Stomach (tissue), 9 donors: ENCODE results near the gene TM4SF4. TPM values are rescaled to one million over a fixed set of nuclear protein-coding genes. Genes with fewer than 3 reads are reported as not detected.

Source experiments
- DNase-seq, 2 donors: peaks; one replicate each; pipeline versions ENCODE4 v3.0.0 to v3.0.0-alpha.2; 2013 to 2019
- H3K27ac ChIP-seq, 5 donors: fragments of 200-600 bp in 4 of 5; sonication (generic) in 4 of 5; one replicate each; pipeline ENCODE4 v1.5.1; 2013 to 2019; ENCODE audit warnings: mild to moderate bottlenecking in 1 of 5, moderate library complexity in 1 of 5
- H3K27me3 ChIP-seq, 3 donors: fragments of 200-600 bp; sonication (generic); one replicate each; pipeline ENCODE4 v1.5.1; 2017 to 2019; ENCODE audit warnings: mixed run types in 1 of 3
- H3K36me3 ChIP-seq, 4 donors: fragments of 200-600 bp; sonication (generic); 1 replicate in 3 of 4; 2 replicates in 1 of 4; pipeline ENCODE4 v1.5.1; 2016 to 2019
- H3K4me1 ChIP-seq, 4 donors: fragments of 200-600 bp; sonication (generic); one replicate each; pipeline ENCODE4 v1.5.1; 2016 to 2019
- H3K4me3 ChIP-seq, 4 donors: fragments of 200-600 bp; sonication (generic) in 3 of 4; one replicate each; pipeline ENCODE4 v1.5.1; 2016 to 2019; ENCODE audit warnings: mild to moderate bottlenecking in 1 of 4
- H3K9me3 ChIP-seq, 4 donors: fragments of 200-600 bp; sonication (generic); one replicate each; pipeline ENCODE4 v1.5.1; 2016 to 2019
- EP300 ChIP-seq: sonication (generic); formaldehyde crosslinking; IDR thresholded peaks from one replicate; pipeline ENCODE4 v1.6.1; 2017; ENCODE audit warnings: antibody characterized with exemption
- POLR2A ChIP-seq, 4 donors: fragments of 450-650 bp; IDR thresholded peaks; one replicate each; pipeline ENCODE4 v1.6.1; 2016; ENCODE audit warnings: antibody characterized with exemption in 4 of 4, control low read depth in 2 of 4, mild to moderate bottlenecking in 1 of 4, moderate library complexity in 1 of 4
- POLR2AphosphoS5 ChIP-seq, 3 donors: sonication (generic); formaldehyde crosslinking; IDR thresholded peaks; one replicate each; pipeline ENCODE4 v1.6.1; 2016; ENCODE audit warnings: antibody characterized with exemption in 3 of 3
- WGBS, 5 donors: extraction: QIAGEN DNeasy Blood & Tissue Kit in 3 of 5; methylation state at CpG; one replicate each; pipeline versions ENCODE4 v1.1.5 to v1.1.7; 2013 to 2018; 5-methylcytosine and 5-hydroxymethylcytosine counted together
- intact Hi-C: fragments of 100-400 bp; cut with DNase I; formaldehyde crosslinking; loops from one replicate; pipeline ENCODE4 v1.15.1; 2023; ENCODE audit warnings: low total_unique reads
- polyA plus RNA-seq, 3 donors: library from polyadenylated mRNA; stranded (reverse); fragments of 200-250 nt; gene quantifications; one replicate each; pipeline ENCODE4 v1.2.3, GENCODE V29; 2013
- total RNA-seq, 5 donors: library from RNA; depleted of rRNA; stranded (reverse); fragments of >200 nt; gene quantifications; one replicate each; pipeline versions ENCODE4 v1.1.0 to v1.2.3, GENCODE V29; 2014 to 2016
- TF ChIP-seq, protein P1 (sequence below), 7 experiments: fragments of 450-650 bp in 4 of 7; fragments of 200-600 bp in 3 of 7; sonication (generic) in 3 of 7; IDR thresholded peaks; one replicate each; pipeline ENCODE4 v1.5.1; 2016 to 2019; ENCODE audit warnings: antibody characterized with exemption in 7 of 7, control low read depth in 2 of 7, mild to moderate bottlenecking in 1 of 7
- donor health status: healthy with polysubstance abuse.
- donor health status: Bipolar disorder and iron deficiency.
- donor health status: healthy.

TM4SF4 gene
- total and polyA plus RNA-seq, 8 donors = 1.4 to 40.8 (median 9.9) TPM; not detected in 1

DNA sequence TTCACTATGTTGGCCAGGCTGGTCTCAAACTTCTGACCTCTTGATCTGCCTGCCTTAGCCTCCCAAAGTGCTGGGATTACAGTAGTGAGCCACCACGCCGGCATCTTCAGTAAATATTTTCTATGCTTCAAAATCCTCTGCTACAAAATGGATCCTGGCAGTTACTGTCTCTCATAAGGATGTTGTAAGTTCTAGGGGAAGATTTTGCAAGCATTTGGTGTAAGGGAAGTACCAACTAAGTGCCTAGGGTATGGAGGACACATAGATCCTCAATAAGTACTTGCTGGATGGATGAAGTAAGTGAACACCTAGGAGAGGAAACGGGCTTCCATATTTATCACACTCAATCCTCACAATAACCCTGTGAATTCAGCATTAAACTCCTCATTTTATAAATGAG is 6.6 kb downstream of the TM4SF4 start:
- Histone ChIP-seq H3K36me3 (no peaks in the 10 kb centered on the region), H3K27ac (no peak overlapping the region), H3K27me3 (no peaks in the 10 kb centered on the region), H3K9me3 (no peaks in the 10 kb centered on the region), H3K4me1 (peaks cover 8 to 24% (median 16%) of the 10 kb centered on the region in 4 donors), H3K4me3 (no peak overlapping the region)
- TF ChIP-seq, protein P1, sequence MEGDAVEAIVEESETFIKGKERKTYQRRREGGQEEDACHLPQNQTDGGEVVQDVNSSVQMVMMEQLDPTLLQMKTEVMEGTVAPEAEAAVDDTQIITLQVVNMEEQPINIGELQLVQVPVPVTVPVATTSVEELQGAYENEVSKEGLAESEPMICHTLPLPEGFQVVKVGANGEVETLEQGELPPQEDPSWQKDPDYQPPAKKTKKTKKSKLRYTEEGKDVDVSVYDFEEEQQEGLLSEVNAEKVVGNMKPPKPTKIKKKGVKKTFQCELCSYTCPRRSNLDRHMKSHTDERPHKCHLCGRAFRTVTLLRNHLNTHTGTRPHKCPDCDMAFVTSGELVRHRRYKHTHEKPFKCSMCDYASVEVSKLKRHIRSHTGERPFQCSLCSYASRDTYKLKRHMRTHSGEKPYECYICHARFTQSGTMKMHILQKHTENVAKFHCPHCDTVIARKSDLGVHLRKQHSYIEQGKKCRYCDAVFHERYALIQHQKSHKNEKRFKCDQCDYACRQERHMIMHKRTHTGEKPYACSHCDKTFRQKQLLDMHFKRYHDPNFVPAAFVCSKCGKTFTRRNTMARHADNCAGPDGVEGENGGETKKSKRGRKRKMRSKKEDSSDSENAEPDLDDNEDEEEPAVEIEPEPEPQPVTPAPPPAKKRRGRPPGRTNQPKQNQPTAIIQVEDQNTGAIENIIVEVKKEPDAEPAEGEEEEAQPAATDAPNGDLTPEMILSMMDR (IDR thresholded peaks at IDR 0.05) = no peak
- no peak for TF ChIP-seq POLR2A (IDR thresholded peaks at IDR 0.05)
- no peak for TF ChIP-seq EP300
- TF ChIP-seq POLR2AphosphoS5 (IDR thresholded peaks at IDR 0.05) = no peak
- no peak for DNase-seq
- WGBS, 5 donors = 79 to 94% (median 91%) methylated on average over 3 of the region's 3 CpGs
- intact Hi-C loops = loop anchor here (5.0 kb wide), 1 partner anchor 364 kb away; no protein-coding TSS in a partner anchor

DNA sequence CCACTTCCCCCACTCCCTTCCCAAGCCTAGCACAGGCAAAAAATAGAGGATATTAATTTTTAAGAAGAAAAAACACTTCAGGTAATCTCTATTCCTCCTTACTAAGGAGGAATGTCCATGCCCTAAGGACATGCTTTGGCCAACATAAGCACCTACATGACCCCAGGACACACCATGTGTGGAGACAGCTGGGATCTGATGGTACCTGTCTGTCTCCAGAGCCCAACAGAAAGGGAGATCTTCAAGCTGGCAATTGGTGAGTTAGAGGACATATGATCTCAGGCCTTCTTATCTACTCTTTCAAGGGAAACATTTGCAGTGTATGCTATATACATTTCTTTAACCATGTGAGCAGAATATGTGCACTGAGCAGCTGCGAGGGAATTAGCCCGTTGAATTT is 7.0 kb downstream of the TM4SF4 start:
- H3K4me3 ChIP-seq = no peak overlapping the region
- WGBS, 5 donors = 63 to 93% (median 68%) methylated on average over 2 of the region's 2 CpGs
- intact Hi-C loops = loop anchor here (5.0 kb wide), 1 partner anchor 364 kb away; no protein-coding TSS in a partner anchor

DNA sequence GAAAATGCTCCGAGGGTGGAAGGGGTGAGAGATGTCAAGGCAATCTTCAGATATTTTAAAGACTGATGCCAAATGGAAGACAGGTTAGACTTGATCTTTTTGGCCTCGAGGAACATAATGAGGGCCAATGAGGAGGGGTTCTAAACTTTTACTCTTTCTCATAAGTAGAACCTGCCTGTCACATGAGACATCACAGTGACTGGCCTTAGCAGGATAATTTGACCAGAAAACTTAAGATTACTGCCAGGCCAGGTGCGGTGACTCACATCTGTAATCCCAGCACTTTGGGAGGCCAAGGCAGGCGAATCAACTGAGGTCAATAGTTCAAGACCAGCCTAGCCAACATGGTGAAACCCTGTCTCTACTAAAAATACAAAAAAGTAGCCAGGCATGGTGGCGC is 12.2 kb downstream of the TM4SF4 start:
- no peak overlapping the region for H3K27ac ChIP-seq
- intact Hi-C loops = no loop called here
- peaks cover 0 to 6% (median 0%) of the 10 kb centered on the region in 4 donors for H3K4me1 ChIP-seq
- TF ChIP-seq, protein P1 (IDR thresholded peaks at IDR 0.05) = no peak
- no peak for TF ChIP-seq EP300
- no peak for TF ChIP-seq POLR2A (IDR thresholded peaks at IDR 0.05)
- TF ChIP-seq POLR2AphosphoS5 (IDR thresholded peaks at IDR 0.05) = no peak
- WGBS, 5 donors = 84 to 93% (median 90%) methylated on average over 5 of the region's 5 CpGs
- no peak overlapping the region for H3K4me3 ChIP-seq
- H3K36me3 ChIP-seq = no peaks in the 10 kb centered on the region
- DNase-seq = no peak
- no peaks in the 10 kb centered on the region for H3K9me3 ChIP-seq
- no peaks in the 10 kb centered on the region for H3K27me3 ChIP-seq

More for the DNA sequence above, 7.0 kb downstream of the TM4SF4 start:
- no peaks in the 10 kb centered on the region for H3K9me3 ChIP-seq
- no peaks in the 10 kb centered on the region for H3K27me3 ChIP-seq
- H3K4me1 ChIP-seq = peaks cover 8 to 24% (median 16%) of the 10 kb centered on the region in 4 donors
- H3K36me3 ChIP-seq = no peaks in the 10 kb centered on the region
- DNase-seq = no peak
- no peak overlapping the region for H3K27ac ChIP-seq
- TF ChIP-seq POLR2AphosphoS5 (IDR thresholded peaks at IDR 0.05) = no peak
- TF ChIP-seq, protein P1 (IDR thresholded peaks at IDR 0.05) = no peak
- TF ChIP-seq POLR2A (IDR thresholded peaks at IDR 0.05) = no peak
- TF ChIP-seq EP300 = no peak

DNA sequence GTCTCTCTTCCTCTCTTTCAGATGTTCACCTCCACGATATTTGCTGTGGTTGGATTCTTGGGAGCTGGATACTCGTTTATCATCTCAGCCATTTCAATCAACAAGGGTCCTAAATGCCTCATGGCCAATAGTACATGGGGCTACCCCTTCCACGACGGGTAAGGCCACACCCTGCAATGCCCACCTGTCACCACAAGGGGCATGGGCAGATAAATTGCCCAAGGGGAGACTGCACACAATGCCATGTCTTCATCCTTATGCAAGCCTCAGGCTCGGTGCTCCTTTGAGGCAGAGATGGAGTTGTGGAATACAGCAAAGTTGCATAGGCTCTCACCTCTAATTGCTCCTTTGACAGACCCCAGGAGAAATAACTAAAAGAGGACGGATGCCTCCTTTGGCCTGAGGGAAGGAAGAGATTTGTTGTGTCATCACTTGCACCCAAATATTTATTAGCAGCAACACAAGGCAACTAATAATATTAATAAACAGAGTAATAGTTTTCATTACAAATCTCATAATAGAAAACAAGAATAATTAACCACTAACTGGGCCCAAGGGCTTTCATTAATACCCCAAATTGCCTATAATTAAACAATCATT is 13.2 kb downstream of the TM4SF4 start:
- Histone ChIP-seq H3K27me3 (no peaks in the 10 kb centered on the region), H3K9me3 (no peaks in the 10 kb centered on the region), H3K36me3 (no peaks in the 10 kb centered on the region), H3K4me3 (no peak overlapping the region), H3K4me1 (peaks cover 0 to 6% (median 0%) of the 10 kb centered on the region in 4 donors), H3K27ac (no peak overlapping the region)
- intact Hi-C loops = no loop called here
- 73 to 79% (median 75%) methylated on average over 5 to 6 of the region's 6 CpGs for WGBS, 5 donors
- TF ChIP-seq POLR2A (IDR thresholded peaks at IDR 0.05) (no peak), EP300 (no peak), POLR2AphosphoS5 (IDR thresholded peaks at IDR 0.05) (no peak)
- TF ChIP-seq, protein P1 (IDR thresholded peaks at IDR 0.05) = peak in 2 of 7 experiments; percentile 9 to 32
- no peak for DNase-seq
